ENCODE measurements around the gene UBAC1.

The UBAC1 gene

DNA sequence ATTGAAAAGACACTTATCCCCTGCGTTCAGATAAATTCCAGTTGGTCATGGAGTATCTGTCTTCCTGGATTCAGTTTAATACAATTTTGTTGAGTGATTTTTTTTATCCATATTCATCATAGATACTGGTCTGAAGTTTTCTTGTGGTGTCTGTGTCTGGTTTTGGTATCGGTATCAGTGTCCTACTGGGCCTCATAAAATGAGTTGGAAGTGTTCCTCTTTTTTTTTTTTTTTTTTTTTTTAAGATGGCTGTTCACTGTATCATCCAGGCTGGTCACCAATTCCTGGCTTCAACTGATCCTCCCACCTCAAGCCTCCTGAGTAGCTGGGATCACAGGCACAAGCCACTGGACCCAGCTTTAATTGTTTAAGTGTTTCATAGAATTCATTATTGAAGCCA lies 51.0 kb downstream of the UBAC1 start:
- H3K36me3 ChIP-seq (ENCODE audit: control insufficient read depth in 4 of 4, insufficient read depth in 4 of 4, low read length in 3 of 4), result peaks cover 0 to 40% (median 26%) of the 10 kb centered on the region in 4 experiments
- WGBS (ENCODE audit: insufficient coverage), result no CpG with 5 or more reads among the region's 2 CpGs

DNA sequence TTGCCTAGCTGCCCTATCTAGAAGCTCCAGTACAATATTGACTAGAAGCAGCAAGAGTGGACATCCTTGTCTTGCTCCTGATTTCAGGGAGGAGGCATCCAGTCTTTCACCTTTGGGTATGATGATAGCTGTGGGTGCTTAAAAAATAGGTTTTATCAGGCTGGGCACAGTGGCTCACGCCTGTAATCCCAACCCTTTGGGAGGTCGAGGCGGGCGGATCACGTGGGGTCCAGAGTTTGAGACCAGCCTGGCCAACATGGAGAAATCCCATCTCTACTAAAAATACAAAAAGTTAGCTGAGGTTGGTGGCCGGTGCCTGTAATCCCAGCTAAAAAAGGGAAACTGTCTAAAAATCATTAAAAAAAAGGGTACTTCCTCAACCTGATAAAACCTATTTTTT lies 51.8 kb downstream of the UBAC1 start:
- H3K4me3 ChIP-seq (ENCODE audit: control insufficient read depth in 1 of 7, extremely low read depth in 1 of 7, insufficient read depth in 4 of 7, low read depth in 2 of 7, low read length in 6 of 7), result no peak overlapping the region
- ChIA-PET POLR2A (no interaction called here), CTCF (no interaction called here)
- peaks cover 0 to 2% (median 0%) of the 10 kb centered on the region in 5 experiments for H3K27me3 ChIP-seq (replicated peaks in 2 of 5; ENCODE audit: control insufficient read depth in 4 of 5, insufficient read depth in 5 of 5, low read length in 4 of 5)
- peaks cover 12 to 26% (median 20%) of the 10 kb centered on the region in 4 experiments for H3K4me1 ChIP-seq (ENCODE audit: control extremely low read depth in 1 of 4, control insufficient read depth in 4 of 4, insufficient read depth in 4 of 4, low read length in 3 of 4)
- DNase-seq, result no peak
- H3K27ac ChIP-seq (ENCODE audit: insufficient read depth in 1 of 2, low read depth in 1 of 2, low read length in 2 of 2, poor library complexity in 1 of 2, severe bottlenecking in 2 of 2), result no peak overlapping the region
- H3K9me3 ChIP-seq (ENCODE audit: control extremely low read depth in 1 of 5, control insufficient read depth in 4 of 5, insufficient read depth in 2 of 5, low read depth in 1 of 5, low read length in 4 of 5), result peaks cover 0 to 15% (median 8%) of the 10 kb centered on the region in 5 experiments
- H3K36me3 ChIP-seq (ENCODE audit: control insufficient read depth in 4 of 4, insufficient read depth in 4 of 4, low read length in 3 of 4), result peaks cover 0 to 31% (median 20%) of the 10 kb centered on the region in 4 experiments
- no CpG with 5 or more reads among the region's 6 CpGs for WGBS (ENCODE audit: insufficient coverage)

More for the DNA sequence above, 51.0 kb downstream of the UBAC1 start:
- Histone ChIP-seq H3K27me3 (replicated peaks in 2 of 5; ENCODE audit: control insufficient read depth in 4 of 5, insufficient read depth in 5 of 5, low read length in 4 of 5) (peaks cover 0 to 2% (median 0%) of the 10 kb centered on the region in 5 experiments), H3K9me3 (ENCODE audit: control extremely low read depth in 1 of 5, control insufficient read depth in 4 of 5, insufficient read depth in 2 of 5, low read depth in 1 of 5, low read length in 4 of 5) (peaks cover 0 to 23% (median 16%) of the 10 kb centered on the region in 5 experiments), H3K27ac (ENCODE audit: insufficient read depth in 1 of 2, low read depth in 1 of 2, low read length in 2 of 2, poor library complexity in 1 of 2, severe bottlenecking in 2 of 2) (no peak overlapping the region), H3K4me3 (ENCODE audit: control insufficient read depth in 1 of 7, extremely low read depth in 1 of 7, insufficient read depth in 4 of 7, low read depth in 2 of 7, low read length in 6 of 7) (no peak overlapping the region), H3K4me1 (ENCODE audit: control extremely low read depth in 1 of 4, control insufficient read depth in 4 of 4, insufficient read depth in 4 of 4, low read length in 3 of 4) (peaks cover 12 to 26% (median 20%) of the 10 kb centered on the region in 4 experiments)
- DNase-seq, result no peak
- CTCF ChIA-PET, result no interaction called here
- POLR2A ChIA-PET, result no interaction called here

DNA sequence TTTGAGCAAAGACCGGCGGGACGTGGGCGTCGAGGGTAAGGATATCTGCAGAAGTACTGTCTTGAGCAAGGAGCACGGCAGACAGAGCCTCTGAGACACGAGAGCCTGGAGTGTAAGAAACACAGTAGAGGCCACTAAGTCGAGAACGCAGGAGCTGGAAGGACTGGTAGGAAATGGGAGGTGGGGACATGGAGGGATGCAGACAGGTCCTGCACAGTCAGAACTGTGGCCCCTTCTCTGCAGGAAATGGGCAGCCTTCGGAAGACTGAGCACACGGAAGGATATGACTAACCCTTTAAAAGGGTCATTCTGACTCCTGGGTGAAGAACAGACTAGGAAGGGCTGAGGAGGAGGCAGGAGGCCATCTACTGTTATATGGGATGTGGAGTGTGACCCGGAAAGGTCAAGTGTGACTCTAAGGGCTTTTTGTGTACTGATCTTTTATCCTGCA lies 52.4 kb downstream of the UBAC1 start:
- peak overlapping the region in 3 of 7 experiments; percentile 72 to 82 (median 73) for H3K4me3 ChIP-seq (ENCODE audit: control insufficient read depth in 1 of 7, extremely low read depth in 1 of 7, insufficient read depth in 4 of 7, low read depth in 2 of 7, low read length in 6 of 7)
- H3K9me3 ChIP-seq (ENCODE audit: control extremely low read depth in 1 of 5, control insufficient read depth in 4 of 5, insufficient read depth in 2 of 5, low read depth in 1 of 5, low read length in 4 of 5), result peaks cover 0 to 10% (median 6%) of the 10 kb centered on the region in 5 experiments
- H3K27ac ChIP-seq (ENCODE audit: insufficient read depth in 1 of 2, low read depth in 1 of 2, low read length in 2 of 2, poor library complexity in 1 of 2, severe bottlenecking in 2 of 2), result no peak overlapping the region
- 99% methylated on average over 11 of the region's 12 CpGs for WGBS (ENCODE audit: insufficient coverage)
- CTCF ChIA-PET, result no interaction called here
- H3K27me3 ChIP-seq (replicated peaks in 2 of 5; ENCODE audit: control insufficient read depth in 4 of 5, insufficient read depth in 5 of 5, low read length in 4 of 5), result peaks cover 0 to 2% (median 0%) of the 10 kb centered on the region in 5 experiments
- POLR2A ChIA-PET, result no interaction called here
- peaks cover 12 to 26% (median 20%) of the 10 kb centered on the region in 4 experiments for H3K4me1 ChIP-seq (ENCODE audit: control extremely low read depth in 1 of 4, control insufficient read depth in 4 of 4, insufficient read depth in 4 of 4, low read length in 3 of 4)
- peaks cover 0 to 27% (median 16%) of the 10 kb centered on the region in 4 experiments for H3K36me3 ChIP-seq (ENCODE audit: control insufficient read depth in 4 of 4, insufficient read depth in 4 of 4, low read length in 3 of 4)
- DNase-seq, result no peak

DNA sequence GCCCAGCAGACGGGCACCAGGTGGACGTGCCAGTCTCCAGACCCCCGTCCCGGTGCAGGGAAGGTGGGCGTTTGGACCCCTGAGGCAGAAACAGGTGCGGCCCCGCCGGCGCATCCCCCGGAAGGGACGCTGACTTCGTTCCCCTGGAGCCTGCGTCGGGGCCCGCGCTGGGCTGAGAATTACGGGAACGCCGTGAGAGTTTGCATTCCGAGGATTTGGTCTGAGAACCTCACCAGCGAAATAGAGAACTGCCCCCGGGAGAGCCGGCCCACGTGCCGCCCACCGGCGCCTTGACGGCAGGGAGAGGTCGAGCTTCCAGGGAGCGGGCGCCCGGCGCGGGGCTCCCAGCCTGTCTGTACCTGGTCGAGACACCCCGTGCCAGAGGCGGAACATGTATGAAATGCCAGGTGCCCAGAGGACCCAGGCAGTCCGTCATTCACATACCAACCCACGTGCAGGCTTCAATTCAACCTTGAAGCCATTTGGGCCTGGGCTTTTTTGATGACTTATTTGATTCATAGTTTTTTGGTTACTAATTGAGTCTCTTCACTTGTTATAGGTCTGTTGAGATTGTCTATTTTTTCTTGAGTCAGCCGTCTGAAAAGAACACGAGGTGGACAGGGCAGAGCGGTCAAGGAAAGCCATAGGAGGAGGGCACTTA lies 53.0 kb downstream of the UBAC1 start:
- Histone ChIP-seq H3K9me3 (ENCODE audit: control extremely low read depth in 1 of 5, control insufficient read depth in 4 of 5, insufficient read depth in 2 of 5, low read depth in 1 of 5, low read length in 4 of 5) (peaks cover 0 to 4% (median 3%) of the 10 kb centered on the region in 5 experiments), H3K4me1 (ENCODE audit: control extremely low read depth in 1 of 4, control insufficient read depth in 4 of 4, insufficient read depth in 4 of 4, low read length in 3 of 4) (peaks cover 12 to 28% (median 20%) of the 10 kb centered on the region in 4 experiments), H3K36me3 (ENCODE audit: control insufficient read depth in 4 of 4, insufficient read depth in 4 of 4, low read length in 3 of 4) (peaks cover 0 to 21% (median 11%) of the 10 kb centered on the region in 4 experiments), H3K27ac (ENCODE audit: insufficient read depth in 1 of 2, low read depth in 1 of 2, low read length in 2 of 2, poor library complexity in 1 of 2, severe bottlenecking in 2 of 2) (peak overlapping the region in 1 of 2 experiments; percentile 43), H3K4me3 (ENCODE audit: control insufficient read depth in 1 of 7, extremely low read depth in 1 of 7, insufficient read depth in 4 of 7, low read depth in 2 of 7, low read length in 6 of 7) (peak overlapping the region; percentile 40 to 82 (median 73)), H3K27me3 (replicated peaks in 2 of 5; ENCODE audit: control insufficient read depth in 4 of 5, insufficient read depth in 5 of 5, low read length in 4 of 5) (peaks cover 0 to 2% (median 0%) of the 10 kb centered on the region in 5 experiments)
- ChIA-PET POLR2A (no interaction called here), CTCF (no interaction called here)
- peak in 2 of 3 donors; percentile 21 to 34 for DNase-seq
- WGBS (ENCODE audit: insufficient coverage), result 20% methylated on average over 41 of the region's 42 CpGs

DNA sequence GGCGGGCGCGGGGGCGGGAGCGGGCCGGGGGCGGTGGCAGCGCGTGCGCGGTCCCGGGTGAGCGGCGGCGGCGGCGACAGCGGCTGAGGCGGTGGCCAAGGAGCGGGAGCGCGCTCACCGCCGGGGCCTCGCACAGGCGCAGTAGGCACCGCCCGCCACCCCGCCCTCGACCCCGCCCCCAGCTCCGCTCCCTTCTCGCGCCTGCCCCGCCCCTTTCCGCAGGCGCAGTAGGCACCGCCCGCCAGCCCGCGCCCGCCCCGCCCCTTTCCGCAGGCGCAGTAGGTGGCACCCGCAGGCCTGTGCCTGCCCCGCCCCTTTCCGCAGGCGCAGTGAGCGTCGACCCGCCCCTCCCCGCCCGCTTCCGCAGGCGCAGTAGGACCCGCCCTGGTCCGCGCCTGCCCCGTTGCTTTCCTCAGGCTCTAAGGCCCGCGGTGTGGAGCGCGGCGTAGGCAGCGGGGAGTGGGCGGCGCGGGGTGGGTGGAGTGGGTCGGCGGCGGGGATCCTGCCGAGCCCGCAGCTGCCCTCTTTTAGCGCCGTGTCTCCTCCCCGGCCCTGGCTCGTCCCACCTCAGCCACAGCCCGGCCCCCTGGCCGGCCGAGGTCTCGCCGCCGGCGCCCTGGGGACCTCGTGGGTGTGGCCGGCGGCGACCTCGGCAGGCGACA lies 53.6 kb downstream of the UBAC1 start, which contains the start of gene CAMSAP1:
Gene CAMSAP1, minus strand, starts transcription at position 116 of the 662 bp plus-strand sequence. CDS start 387 bp downstream, outside the sequence.
- peaks cover 0 to 3% (median 2%) of the 10 kb centered on the region in 5 experiments for H3K9me3 ChIP-seq (ENCODE audit: control extremely low read depth in 1 of 5, control insufficient read depth in 4 of 5, insufficient read depth in 2 of 5, low read depth in 1 of 5, low read length in 4 of 5)
- ChIA-PET CTCF (no interaction called here), POLR2A (interaction anchor here (0.6 kb wide), 1 partner anchor 1088 kb away, joined by 3 read pairs; no protein-coding TSS in a partner anchor)
- peak within 1 kb of the TSS; percentile 48 to 82 (median 73) for H3K4me3 ChIP-seq (ENCODE audit: control insufficient read depth in 1 of 7, extremely low read depth in 1 of 7, insufficient read depth in 4 of 7, low read depth in 2 of 7, low read length in 6 of 7)
- H3K27ac ChIP-seq (ENCODE audit: insufficient read depth in 1 of 2, low read depth in 1 of 2, low read length in 2 of 2, poor library complexity in 1 of 2, severe bottlenecking in 2 of 2), result peak within 1 kb of the TSS in 1 of 2 experiments; percentile 43
- peaks cover 0 to 2% (median 0%) of the 10 kb centered on the region in 5 experiments for H3K27me3 ChIP-seq (replicated peaks in 2 of 5; ENCODE audit: control insufficient read depth in 4 of 5, insufficient read depth in 5 of 5, low read length in 4 of 5)
- peak; percentile 90 to 95 (median 94) for DNase-seq
- H3K4me1 ChIP-seq (ENCODE audit: control extremely low read depth in 1 of 4, control insufficient read depth in 4 of 4, insufficient read depth in 4 of 4, low read length in 3 of 4), result peaks cover 12 to 28% (median 20%) of the 10 kb centered on the region in 4 experiments
- WGBS (ENCODE audit: insufficient coverage), result 0% methylated on average over 38 of the region's 91 CpGs
- peaks cover 0 to 17% (median 7%) of the 10 kb centered on the region in 4 experiments for H3K36me3 ChIP-seq (ENCODE audit: control insufficient read depth in 4 of 4, insufficient read depth in 4 of 4, low read length in 3 of 4)

DNA sequence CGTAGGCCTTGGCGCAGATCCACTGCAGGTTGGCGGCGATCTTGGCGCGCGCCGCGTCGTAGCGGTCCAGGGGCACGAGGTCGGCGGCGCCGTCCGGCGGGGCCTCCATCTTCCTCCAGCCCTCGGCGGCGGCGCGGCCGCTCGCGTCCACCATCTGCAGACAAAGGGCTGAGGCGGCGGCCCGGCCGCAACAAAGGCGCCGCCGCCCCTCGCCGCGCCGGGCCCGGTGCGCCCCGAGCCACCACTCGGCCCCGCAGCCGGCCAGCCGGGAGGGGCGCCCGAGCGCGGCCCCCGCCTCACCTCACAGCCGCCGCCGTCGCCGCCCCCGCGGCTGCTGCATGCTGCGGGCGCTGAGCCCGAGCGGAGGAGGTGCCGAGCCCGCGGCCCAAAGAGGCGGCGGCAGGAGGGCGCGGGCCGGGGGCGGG lies 54.2 kb downstream of the UBAC1 start:
- peaks cover 0 to 15% (median 6%) of the 10 kb centered on the region in 4 experiments for H3K36me3 ChIP-seq (ENCODE audit: control insufficient read depth in 4 of 4, insufficient read depth in 4 of 4, low read length in 3 of 4)
- H3K9me3 ChIP-seq (ENCODE audit: control extremely low read depth in 1 of 5, control insufficient read depth in 4 of 5, insufficient read depth in 2 of 5, low read depth in 1 of 5, low read length in 4 of 5), result peaks cover 0 to 3% (median under 1%) of the 10 kb centered on the region in 5 experiments
- no peak overlapping the region for H3K27ac ChIP-seq (ENCODE audit: insufficient read depth in 1 of 2, low read depth in 1 of 2, low read length in 2 of 2, poor library complexity in 1 of 2, severe bottlenecking in 2 of 2)
- CTCF ChIA-PET, result no interaction called here
- POLR2A ChIA-PET, result interaction anchor here (0.6 kb wide), 1 partner anchor 1087 kb away, joined by 3 read pairs; no protein-coding TSS in a partner anchor
- peak overlapping the region; percentile 48 to 79 (median 70) for H3K4me3 ChIP-seq (ENCODE audit: control insufficient read depth in 1 of 7, extremely low read depth in 1 of 7, insufficient read depth in 4 of 7, low read depth in 2 of 7, low read length in 6 of 7)
- peaks cover 0 to 2% (median 0%) of the 10 kb centered on the region in 5 experiments for H3K27me3 ChIP-seq (replicated peaks in 2 of 5; ENCODE audit: control insufficient read depth in 4 of 5, insufficient read depth in 5 of 5, low read length in 4 of 5)
- DNase-seq, result peak in 1 of 3 donors; percentile 49
- H3K4me1 ChIP-seq (ENCODE audit: control extremely low read depth in 1 of 4, control insufficient read depth in 4 of 4, insufficient read depth in 4 of 4, low read length in 3 of 4), result peaks cover 12 to 28% (median 20%) of the 10 kb centered on the region in 4 experiments
- 0% methylated on average over 33 of the region's 69 CpGs for WGBS (ENCODE audit: insufficient coverage)

Data from common myeloid progenitor, CD34-positive (primary cell).